Skeletal muscle cell (primary cell): Measurements from ENCODE around the gene TENT5C.

Source experiments
- DNase-seq: peaks from one replicate; pipeline ENCODE4 v3.0.0-alpha.2; 2010; ENCODE audit warnings: low read depth
- H3K4me3 ChIP-seq: 2 replicates; pipeline ENCODE4 v1.5.1; 2011; ENCODE audit warnings: low read depth, mild to moderate bottlenecking, control low read depth, low read length, moderate library complexity

The TENT5C gene

DNA sequence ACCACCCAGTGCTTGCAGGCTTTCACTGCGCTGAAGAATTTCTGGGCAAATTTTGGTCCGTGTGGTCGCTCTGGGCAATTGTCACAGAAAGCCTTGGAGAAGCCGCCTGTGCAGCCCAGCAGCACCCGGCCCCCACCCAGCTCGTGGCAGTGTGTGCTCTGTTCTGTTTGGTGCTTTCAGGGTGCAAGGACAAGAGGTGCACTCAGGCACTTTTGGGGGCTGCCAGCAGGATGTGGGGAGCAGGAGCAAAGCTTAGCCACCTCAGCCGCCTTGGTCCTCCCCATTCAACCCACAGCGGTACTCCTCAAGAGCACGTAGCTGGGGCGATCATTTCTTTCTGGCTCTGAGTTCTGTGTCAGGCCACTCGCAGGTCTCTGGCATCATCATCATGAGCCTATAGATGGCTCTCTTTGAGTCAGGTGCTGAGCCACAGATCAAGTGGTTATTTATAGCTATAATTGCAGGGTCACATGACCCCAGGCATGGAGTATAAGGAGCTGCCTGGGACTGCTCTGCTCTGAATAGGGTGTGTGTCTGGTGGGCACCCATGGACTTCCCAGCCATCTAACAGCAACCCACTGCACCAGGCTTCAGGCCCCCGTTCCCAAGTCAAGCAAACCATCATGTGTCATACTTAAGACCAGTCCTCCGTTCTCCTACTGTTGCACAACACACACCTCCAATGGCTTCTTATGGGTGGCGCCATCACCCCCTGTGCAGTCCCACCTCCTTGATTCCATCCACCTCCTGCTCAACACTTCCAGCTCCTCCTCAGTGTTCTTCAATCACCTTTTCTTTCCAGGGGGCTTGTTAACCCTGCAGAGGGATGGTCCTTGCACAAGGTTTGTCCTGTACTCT, 18.1 kb upstream of the TENT5C start:
- no peak for DNase-seq
- no peak overlapping the region for H3K4me3 ChIP-seq

DNA sequence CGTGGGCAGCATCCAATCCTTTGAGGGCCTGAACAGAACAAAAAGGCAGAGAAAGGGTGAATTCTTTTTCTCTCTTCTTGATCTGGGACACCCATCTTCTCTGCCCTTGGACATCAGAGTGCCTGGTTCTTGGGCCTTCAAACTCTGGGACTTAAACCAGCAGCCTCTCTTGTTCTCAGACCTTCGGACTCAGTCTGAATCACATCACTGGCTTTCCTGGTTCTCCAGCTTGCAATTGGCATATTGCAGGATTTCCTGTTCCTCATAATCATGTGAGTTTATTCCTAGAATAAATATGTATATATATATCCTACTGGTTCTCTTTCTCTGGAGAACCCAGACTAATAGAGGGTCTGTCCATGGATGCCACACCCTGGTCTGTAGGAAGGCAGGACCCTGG, 16.3 kb upstream of the TENT5C start:
- DNase-seq = no peak
- H3K4me3 ChIP-seq = no peak overlapping the region

GRCh38 chr1:117590273-117590925, 15.4 kb upstream of the TENT5C start:
- no peak for DNase-seq
- H3K4me3 ChIP-seq = no peak overlapping the region

GRCh38 chr1:117591252-117591651, 14.6 kb upstream of the TENT5C start:
- DNase-seq = no peak
- H3K4me3 ChIP-seq = no peak overlapping the region

- DNase-seq = no peak
- H3K4me3 ChIP-seq = no peak overlapping the region
Observed at GRCh38 chr1:117592155-117592554, 13.7 kb upstream of the TENT5C start.

- DNase-seq = no peak
- H3K4me3 ChIP-seq = no peak overlapping the region
Observed at GRCh38 chr1:117594261-117594990, 11.4 kb upstream of the TENT5C start.

GRCh38 chr1:117596023-117596720, 9.7 kb upstream of the TENT5C start:
- DNase-seq = no peak
- H3K4me3 ChIP-seq = no peak overlapping the region

- DNase-seq = no peak
- no peak overlapping the region for H3K4me3 ChIP-seq
Observed at GRCh38 chr1:117598489-117598888, 7.4 kb upstream of the TENT5C start.

- H3K4me3 ChIP-seq = no peak overlapping the region
- DNase-seq = no peak
Observed at GRCh38 chr1:117599286-117600221, 6.3 kb upstream of the TENT5C start.

DNA sequence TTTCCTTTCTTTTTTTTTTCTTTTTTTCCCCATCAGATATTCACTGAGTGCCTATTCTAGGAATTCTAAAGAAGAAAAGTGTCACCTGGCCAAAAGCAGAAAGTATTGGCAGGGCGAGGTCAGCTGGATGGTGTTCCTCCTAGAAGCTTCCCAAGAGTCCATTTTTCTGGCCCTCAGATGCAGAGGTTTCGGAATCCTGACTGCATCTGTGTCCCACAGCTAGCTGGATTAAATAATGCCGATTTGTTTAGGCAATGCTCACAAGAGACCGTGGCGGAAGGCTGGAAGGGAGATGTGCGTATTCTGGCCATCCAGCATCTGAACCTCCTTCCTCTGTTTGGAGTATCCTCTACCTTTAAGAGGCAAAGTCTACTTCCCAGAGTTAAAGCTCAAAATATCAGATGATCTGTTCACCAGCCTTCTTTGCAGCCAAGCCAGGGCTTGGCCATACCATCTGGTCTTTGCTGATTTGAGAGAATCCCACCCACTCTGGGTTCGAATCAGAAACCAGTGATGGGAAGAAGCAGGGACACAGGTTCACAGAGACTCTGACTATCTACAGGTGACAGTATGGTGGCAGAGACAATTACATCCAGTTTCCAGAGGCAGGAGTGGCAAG, 5.4 kb upstream of the TENT5C start:
- no peak overlapping the region for H3K4me3 ChIP-seq
- no peak for DNase-seq

GRCh38 chr1:117600966-117601365, 4.9 kb upstream of the TENT5C start:
- no peak for DNase-seq

DNA sequence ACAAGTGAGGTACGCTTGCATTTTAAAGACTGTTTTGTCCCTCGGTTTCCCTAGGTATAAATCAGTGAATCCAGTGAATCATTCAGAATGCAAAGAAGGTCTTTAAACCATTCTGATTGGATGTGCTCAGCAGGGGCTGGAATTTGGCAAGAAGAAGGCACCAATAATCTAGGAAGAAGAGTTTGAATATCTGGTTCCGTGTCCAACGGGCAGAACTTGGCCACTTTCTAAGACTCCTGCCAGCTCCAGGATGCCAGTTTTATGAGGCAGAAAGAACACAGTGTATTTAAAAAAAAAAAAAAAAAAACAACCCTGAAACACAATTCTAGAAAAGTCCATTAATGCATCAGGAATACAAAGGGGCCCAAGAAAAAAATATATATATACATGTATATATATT, 3.0 kb upstream of the TENT5C start:
- no peak for DNase-seq
- H3K4me3 ChIP-seq = no peak overlapping the region

More at GRCh38 chr1:117600966-117601365, 4.9 kb upstream of the TENT5C start:
- H3K4me3 ChIP-seq = no peak overlapping the region

- no peak for DNase-seq
- H3K4me3 ChIP-seq = peak overlapping the region; percentile 71
Observed at GRCh38 chr1:117605164-117605773, 579 bp upstream of the TENT5C start.

DNA sequence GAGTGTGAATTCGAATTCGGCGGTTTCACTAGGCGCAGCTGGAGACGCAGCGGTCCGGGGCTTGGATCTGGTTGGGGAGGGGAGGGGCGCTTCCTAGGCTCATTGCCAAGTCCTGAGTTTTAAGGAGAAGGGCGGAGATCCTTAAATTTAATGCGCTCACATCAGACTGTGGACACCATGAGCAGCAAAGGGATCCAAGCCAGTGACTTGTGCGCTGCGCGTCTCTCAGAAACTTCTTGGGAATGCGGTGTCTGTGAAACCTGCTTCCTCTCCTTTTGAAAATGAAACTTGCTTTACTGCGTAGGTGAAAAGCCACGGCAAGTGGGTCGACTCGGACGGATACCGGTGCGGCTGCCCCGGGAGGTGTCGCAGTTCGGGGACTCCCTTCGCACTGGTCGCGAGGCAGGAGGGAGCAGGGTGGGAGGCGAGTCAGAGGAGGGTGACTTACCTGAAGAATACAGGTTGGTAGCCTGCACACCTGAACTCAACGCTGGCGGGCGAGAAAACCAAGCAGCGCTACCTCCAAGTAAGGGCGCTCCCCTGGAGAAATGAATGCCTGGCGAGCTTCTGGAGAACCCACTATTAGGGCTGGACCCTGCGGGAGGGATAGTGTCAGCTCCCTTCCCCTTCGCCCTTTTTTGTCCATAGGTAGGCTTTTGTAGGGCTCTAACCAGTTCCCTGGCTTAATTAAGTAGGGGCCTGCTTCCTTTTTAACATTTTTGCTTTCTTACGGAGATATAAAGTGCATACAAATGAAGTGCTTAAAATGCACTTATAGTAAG, 992 bp downstream of the TENT5C start:
- DNase-seq = no peak
- peak overlapping the region; percentile 71 for H3K4me3 ChIP-seq

DNA sequence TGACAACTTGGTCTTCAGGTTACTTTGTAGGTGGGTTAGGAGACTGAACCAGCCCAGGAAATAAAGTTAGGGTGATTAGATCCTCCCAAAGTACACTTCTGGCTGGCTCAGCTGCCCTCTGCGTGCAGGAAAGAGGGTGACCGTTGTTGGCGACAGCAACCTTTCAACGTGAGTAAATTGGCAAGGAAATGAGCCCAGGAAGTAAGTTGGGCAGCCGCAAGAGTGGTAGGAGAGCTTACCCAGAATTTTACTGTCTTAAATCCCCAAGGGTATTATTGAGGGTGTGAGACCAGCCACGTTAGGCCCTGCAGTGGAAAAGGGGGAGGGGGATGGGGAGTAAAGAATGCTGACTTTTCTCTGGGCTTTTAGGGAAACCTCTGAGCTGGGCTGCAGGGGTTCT, 1.6 kb downstream of the TENT5C start:
- no peak overlapping the region for H3K4me3 ChIP-seq
- DNase-seq = no peak

- H3K4me3 ChIP-seq = no peak overlapping the region
- DNase-seq = no peak
Observed at GRCh38 chr1:117608115-117608615, 2.3 kb downstream of the TENT5C start.

DNA sequence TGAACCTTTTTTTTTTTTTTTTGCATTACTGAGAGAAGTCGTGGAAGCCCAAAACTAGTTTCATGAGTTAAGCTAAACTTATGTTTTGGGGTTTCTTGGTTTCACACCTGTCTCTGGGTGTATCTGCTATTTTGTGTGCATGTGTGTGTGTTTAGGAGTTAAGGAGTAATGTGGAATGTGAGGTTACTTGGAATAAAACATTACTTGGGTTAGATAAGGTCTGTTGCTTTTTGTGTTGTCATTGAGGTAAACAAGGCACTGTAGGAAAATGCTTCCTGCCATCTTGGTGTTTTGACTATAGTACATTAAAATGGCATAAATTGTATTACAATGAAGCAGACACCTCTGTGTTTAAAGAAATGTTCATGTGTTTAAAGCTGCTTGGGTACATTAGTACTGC, 2.9 kb downstream of the TENT5C start:
- H3K4me3 ChIP-seq = no peak overlapping the region

More for the DNA sequence above, 2.9 kb downstream of the TENT5C start:
- DNase-seq = no peak
